GM23248 (cell line): ENCODE results near the gene TNIP1. TPM values are rescaled to one million over a fixed set of nuclear protein-coding genes. Genes with fewer than 3 reads are reported as not detected.

Experiments
- DNase-seq: peaks from one replicate; pipeline ENCODE4 v3.0.0-alpha.2; 2015
- H2AFZ ChIP-seq: fragments of 200-600 bp; sonication (generic); 2 replicates; pipeline ENCODE4 v1.6.1; 2016; ENCODE audit warnings: antibody characterized with exemption
- H3F3A ChIP-seq: fragments of 200-600 bp; sonication (generic); 2 replicates; pipeline ENCODE4 v1.6.1; 2016; ENCODE audit warnings: mild to moderate bottlenecking, antibody characterized with exemption, mixed run types; ENCODE audit not compliant: insufficient read depth
- H3K27ac ChIP-seq: fragments of 200-600 bp; sonication (generic); 2 replicates; pipeline ENCODE4 v1.5.1; 2016; ENCODE audit warnings: mild to moderate bottlenecking
- H3K27me3 ChIP-seq: fragments of 200-600 bp; sonication (generic); replicated peaks from 2 replicates; pipeline ENCODE4 v1.6.1; 2016; ENCODE audit warnings: mild to moderate bottlenecking; ENCODE audit not compliant: insufficient read depth
- H3K36me3 ChIP-seq: fragments of 200-600 bp; sonication (generic); 2 replicates; pipeline ENCODE4 v1.6.1; 2016; ENCODE audit warnings: low read depth, mild to moderate bottlenecking
- H3K4me1 ChIP-seq: fragments of 200-600 bp; sonication (generic); 2 replicates; pipeline ENCODE4 v1.6.1; 2016; ENCODE audit warnings: mild to moderate bottlenecking; ENCODE audit not compliant: insufficient read depth
- H3K4me2 ChIP-seq: fragments of 200-600 bp; sonication (generic); one replicate; pipeline ENCODE4 v1.6.1; 2016; ENCODE audit warnings: mild to moderate bottlenecking; ENCODE audit not compliant: unreplicated experiment
- H3K4me3 ChIP-seq: fragments of 200-600 bp; sonication (generic); 2 replicates; pipeline ENCODE4 v1.5.1; 2016; ENCODE audit warnings: mild to moderate bottlenecking
- H3K79me2 ChIP-seq: fragments of 200-600 bp; sonication (generic); 2 replicates; pipeline ENCODE4 v1.6.1; 2016; ENCODE audit warnings: mild to moderate bottlenecking; ENCODE audit not compliant: insufficient read depth
- H3K9ac ChIP-seq: fragments of 200-600 bp; sonication (generic); 2 replicates; pipeline ENCODE4 v1.6.1; 2016; ENCODE audit warnings: mild to moderate bottlenecking
- H3K9me2 ChIP-seq: fragments of 200-600 bp; sonication (generic); 2 replicates; pipeline ENCODE4 v1.6.1; 2016; ENCODE audit warnings: mixed run types, mild to moderate bottlenecking, moderate library complexity; ENCODE audit not compliant: insufficient read depth
- H3K9me3 ChIP-seq: fragments of 200-600 bp; sonication (generic); one replicate; pipeline ENCODE4 v1.6.1; 2017; ENCODE audit warnings: low read depth
- H4K20me1 ChIP-seq: fragments of 200-600 bp; sonication (generic); 2 replicates; pipeline ENCODE4 v1.6.0; 2016; ENCODE audit not compliant: insufficient read depth
- EZH2 ChIP-seq: fragments of 200-600 bp; sonication (generic); IDR thresholded peaks from 2 replicates; pipeline ENCODE4 v1.6.1; 2018; ENCODE audit warnings: antibody characterized with exemption, mild to moderate bottlenecking; ENCODE audit not compliant: insufficient read depth, poor library complexity, severe bottlenecking
- EZH2phosphoT487 ChIP-seq: fragments of 200-600 bp; sonication (generic); IDR thresholded peaks from 2 replicates; pipeline ENCODE4 v1.6.1; 2018; ENCODE audit warnings: antibody characterized with exemption, moderate library complexity, mild to moderate bottlenecking, low read depth; ENCODE audit not compliant: insufficient read depth
- WGBS, 2 experiments: methylation state at CpG; one replicate each; pipeline ENCODE4 v1.1.6; 2015 to 2017; ENCODE audit warnings: low lambda C conversion rate in 2 of 2, low coverage in 1 of 2; ENCODE audit errors: missing lambda C conversion rate in 2 of 2; 5-methylcytosine and 5-hydroxymethylcytosine counted together
- in situ Hi-C: fragments of 300-500 bp; cut with MboI; formaldehyde crosslinking; loops from 2 replicates; pipeline ENCODE4 v1.15.0; 2020
- polyA plus RNA-seq: library from polyadenylated mRNA; unstranded; fragments of >200 nt; fragmentation: Nextera tagmentation; extraction: Ambion mirVana; gene quantifications from 2 replicates; pipeline ENCODE4 v1.2.1, GENCODE V29; 2016
- total RNA-seq: library from RNA; depleted of rRNA; stranded (reverse); fragments of >200 nt; shearing (Covaris generic); gene quantifications from 2 replicates; pipeline ENCODE4 v1.2.3, GENCODE V29; 2014

TNIP1 gene
- total and polyA plus RNA-seq, 2 experiments from 2014 or later, result 43.2 to 88.8 TPM

- no peaks in the 10 kb centered on the region for H3K36me3 ChIP-seq
- H3K4me1 ChIP-seq, result no peaks in the 10 kb centered on the region
- in situ Hi-C loops, result no loop called here
- H3K9me3 ChIP-seq, result no peaks in the 10 kb centered on the region
- no peaks in the 10 kb centered on the region for H3K79me2 ChIP-seq
- H3K9me2 ChIP-seq, result no peaks in the 10 kb centered on the region
- 89 to 92% methylated on average over 7 of the region's 7 CpGs for WGBS, 2 experiments
- H3F3A ChIP-seq, result no peaks in the 10 kb centered on the region; the same call in 1 of the 2 replicates
- no peaks in the 10 kb centered on the region for H4K20me1 ChIP-seq
- no peak overlapping the region for H3K4me2 ChIP-seq
- H3K4me3 ChIP-seq, result no peak overlapping the region
- no peak overlapping the region for H2AFZ ChIP-seq
- no peaks in the 10 kb centered on the region for H3K27me3 ChIP-seq
- H3K9ac ChIP-seq, result no peak overlapping the region
- DNase-seq, result no peak
- H3K27ac ChIP-seq, result no peak overlapping the region
- no peak for TF ChIP-seq EZH2phosphoT487
- TF ChIP-seq EZH2, result no peak
These were observed 56.2 kb downstream of the TNIP1 start for GRCh38 chr5:151024440-151025249.

- Histone ChIP-seq H3K9ac (no peak overlapping the region), H3K79me2 (no peaks in the 10 kb centered on the region), H4K20me1 (no peaks in the 10 kb centered on the region), H3K9me2 (no peaks in the 10 kb centered on the region), H3K4me3 (no peak overlapping the region), H3K9me3 (no peaks in the 10 kb centered on the region), H3K4me2 (no peak overlapping the region), H3K27me3 (no peaks in the 10 kb centered on the region), H2AFZ (no peak overlapping the region), H3K27ac (no peak overlapping the region), H3K36me3 (no peaks in the 10 kb centered on the region), H3F3A (no peaks in the 10 kb centered on the region; the same call in 1 of the 2 replicates), H3K4me1 (no peaks in the 10 kb centered on the region)
- peak; percentile 38 for DNase-seq
- TF ChIP-seq EZH2phosphoT487, result no peak
- TF ChIP-seq EZH2, result no peak
- WGBS, 2 experiments, result 77 to 81% methylated on average over 8 of the region's 8 CpGs
- in situ Hi-C loops, result no loop called here
These were observed 57.2 kb downstream of the TNIP1 start for GRCh38 chr5:151023651-151024050.

- WGBS, 2 experiments, result 89 to 93% methylated on average over 5 of the region's 5 CpGs
- no peaks in the 10 kb centered on the region; the same call in 1 of the 2 replicates for H3F3A ChIP-seq
- H3K27me3 ChIP-seq, result no peaks in the 10 kb centered on the region
- peak; percentile 26 for DNase-seq
- H3K9me3 ChIP-seq, result no peaks in the 10 kb centered on the region
- no peaks in the 10 kb centered on the region for H3K36me3 ChIP-seq
- no peak overlapping the region for H3K27ac ChIP-seq
- in situ Hi-C loops, result no loop called here
- no peak overlapping the region for H3K4me3 ChIP-seq
- TF ChIP-seq EZH2, result no peak
- no peak for TF ChIP-seq EZH2phosphoT487
- no peaks in the 10 kb centered on the region for H3K9me2 ChIP-seq
- no peaks in the 10 kb centered on the region for H3K4me1 ChIP-seq
- H3K4me2 ChIP-seq, result no peak overlapping the region
- no peak overlapping the region for H2AFZ ChIP-seq
- H3K9ac ChIP-seq, result no peak overlapping the region
- H4K20me1 ChIP-seq, result no peaks in the 10 kb centered on the region
- no peaks in the 10 kb centered on the region for H3K79me2 ChIP-seq
These were observed 57.7 kb downstream of the TNIP1 start for GRCh38 chr5:151023047-151023615.

- in situ Hi-C loops, result no loop called here
- no peaks in the 10 kb centered on the region; the same call in 1 of the 2 replicates for H3F3A ChIP-seq
- no peak overlapping the region for H2AFZ ChIP-seq
- no peak overlapping the region for H3K27ac ChIP-seq
- H3K9me3 ChIP-seq, result no peaks in the 10 kb centered on the region
- H3K4me1 ChIP-seq, result no peaks in the 10 kb centered on the region
- no peak overlapping the region for H3K4me2 ChIP-seq
- no peak overlapping the region for H3K4me3 ChIP-seq
- H3K36me3 ChIP-seq, result no peaks in the 10 kb centered on the region
- no peak overlapping the region for H3K9ac ChIP-seq
- no peaks in the 10 kb centered on the region for H3K27me3 ChIP-seq
- no peaks in the 10 kb centered on the region for H4K20me1 ChIP-seq
- no peak for TF ChIP-seq EZH2phosphoT487
- no peak for TF ChIP-seq EZH2
- peak; percentile 23 for DNase-seq
- 82 to 87% methylated on average over 7 of the region's 7 CpGs for WGBS, 2 experiments
- no peaks in the 10 kb centered on the region for H3K9me2 ChIP-seq
- no peaks in the 10 kb centered on the region for H3K79me2 ChIP-seq
These were observed 58.3 kb downstream of the TNIP1 start for GRCh38 chr5:151022511-151023018.
